HepG2 (cell line): ENCODE data around the gene CASP4. TPM values are rescaled to one million over a fixed set of nuclear protein-coding genes. Genes with fewer than 3 reads are reported as not detected.
A peak's percentile ranks its signal among the peaks of the same experiment; 100 is the strongest.

Experiments used
- ATAC-seq: fragments of 200-7000 bp; cut with Tn5 transposase; 3 replicates; pipeline ENCODE4 v1.9.1; 2020; ENCODE audit warnings: mild to moderate bottlenecking, moderate library complexity
- BruUV-seq: library from RNA; stranded (reverse); fragments of 400-500 nt; replicated peaks from 2 replicates; lab custom pipeline; 2021; lab: Mats Ljungman, UMichigan
- CTCF ChIA-PET: fragments of 300-600 bp; formaldehyde crosslinking; extraction: SDS; loops from one replicate; lab custom pipeline; 2021; ENCODE audit warnings: low total read pairs, inconsistent platforms, low intra/inter-chr PET ratio; lab: Yijun Ruan, JAX
- POLR2A ChIA-PET: fragments of 350-600 bp; sonication (Branson Sonifier 250); formaldehyde crosslinking; loops from one replicate; lab custom pipeline; 2020; ENCODE audit warnings: antibody characterized with exemption, inconsistent platforms; lab: Yijun Ruan, JAX
- DNase-seq: peaks from one replicate; pipeline ENCODE4 v3.0.0-alpha.2; 2015; ENCODE audit warnings: low spot score
- FAIRE-seq: peaks from 3 replicates; lab custom pipeline; 2011; peaks lifted over from hg19 to GRCh38; lab: Jason Lieb, UNC
- H2AFZ ChIP-seq: one replicate; pipeline ENCODE4 v1.6.1; 2011; ENCODE audit warnings: low read length, inconsistent platforms
- H3K27ac ChIP-seq: fragments of 300-600 bp; 3 replicates; pipeline ENCODE4 v1.8.0; 2011; ENCODE audit warnings: mixed run types, mild to moderate bottlenecking, mixed read lengths, low read length, inconsistent platforms; ENCODE audit not compliant: insufficient read depth; ENCODE audit errors: extremely low read length
- H3K27me3 ChIP-seq, 2 experiments: fragments of 200-600 bp in 1 of 2; 2 replicates in 1 of 2; 3 replicates in 1 of 2; pipeline versions ENCODE4 v1.6.0 to v1.8.0; 2011; ENCODE audit warnings: low read length in 2 of 2, mild to moderate bottlenecking in 2 of 2, moderate library complexity in 2 of 2, inconsistent platforms in 1 of 2; ENCODE audit not compliant: insufficient read depth in 2 of 2, control insufficient read depth in 1 of 2
- H3K36me3 ChIP-seq, 2 experiments: fragments of 200-600 bp in 1 of 2; replicated peaks in 1 of 2; 2 replicates in 1 of 2; 3 replicates in 1 of 2; pipeline versions ENCODE4 v1.5.1 to v1.8.0; 2011; ENCODE audit warnings: low read length in 2 of 2, inconsistent platforms in 1 of 2; ENCODE audit not compliant: insufficient read depth in 2 of 2, control insufficient read depth in 1 of 2
- H3K4me1 ChIP-seq: 2 replicates; pipeline ENCODE4 v1.5.1; 2012; ENCODE audit warnings: low read length, inconsistent platforms; ENCODE audit not compliant: insufficient read depth
- H3K4me2 ChIP-seq: 2 replicates; pipeline ENCODE4 v1.6.0; 2011; ENCODE audit warnings: low read depth, low read length, inconsistent platforms
- H3K4me3 ChIP-seq, 3 experiments: fragments of 200-600 bp in 1 of 3; sonication (generic), shearing (Covaris generic) in 1 of 3; replicated peaks in 1 of 3; 2 replicates each; pipeline ENCODE4 v1.5.1; 2011 to 2016; ENCODE audit warnings: low read length in 3 of 3, inconsistent platforms in 2 of 3, low read depth in 2 of 3, mild to moderate bottlenecking in 2 of 3, control low read depth in 1 of 3, mixed read lengths in 1 of 3; ENCODE audit not compliant: insufficient read depth in 1 of 3
- H3K79me2 ChIP-seq: one replicate; pipeline ENCODE4 v1.6.1; 2011; ENCODE audit warnings: low read length, inconsistent platforms; ENCODE audit not compliant: insufficient read depth
- H3K9ac ChIP-seq: 2 replicates; pipeline ENCODE4 v1.6.0; 2011; ENCODE audit warnings: mild to moderate bottlenecking, low read depth, low read length, inconsistent platforms; ENCODE audit not compliant: insufficient read depth
- H3K9me3 ChIP-seq: 2 replicates; pipeline ENCODE4 v1.5.1; 2012; ENCODE audit warnings: mild to moderate bottlenecking, low read length
- H4K20me1 ChIP-seq: 2 replicates; pipeline ENCODE4 v1.6.0; 2011; ENCODE audit warnings: inconsistent platforms, mild to moderate bottlenecking, low read length, moderate library complexity; ENCODE audit not compliant: insufficient read depth
- ATAD3A ChIP-seq: sonication (generic); formaldehyde crosslinking; IDR thresholded peaks from 2 replicates; pipeline ENCODE4 v1.4.0; 2020; ENCODE audit warnings: missing genetic modification reagents
- ATF4 ChIP-seq, 2 experiments: fragments of 450-650 bp in 1 of 2; sonication (generic) in 1 of 2; formaldehyde crosslinking; IDR thresholded peaks; 2 replicates each; pipeline versions ENCODE4 v1.5.0 to v1.8.0; 2020 to 2022; ENCODE audit warnings: mild to moderate bottlenecking in 1 of 2, missing genetic modification reagents in 1 of 2
- CBX2 ChIP-seq, 2 experiments: fragments of 200-600 bp in 1 of 2; sonication (generic); formaldehyde crosslinking in 1 of 2; IDR thresholded peaks; 2 replicates each; pipeline versions ENCODE4 v1.7.0 to v1.8.1; 2018 to 2022; ENCODE audit warnings: low read depth in 2 of 2, low read length in 1 of 2, mild to moderate bottlenecking in 1 of 2, missing genetic modification reagents in 1 of 2
- IKZF5 ChIP-seq: IDR thresholded peaks from 2 replicates; pipeline ENCODE4 v1.6.1; 2018; ENCODE audit warnings: missing genetic modification reagents, mild to moderate bottlenecking, missing compliant biosample characterization
- POLR2G ChIP-seq: fragments of 200-400 bp; formaldehyde crosslinking; IDR thresholded peaks from 2 replicates; pipeline ENCODE4 v1.6.1; 2018; ENCODE audit warnings: mild to moderate bottlenecking, low read depth, low read length, moderate library complexity
- TMF1 ChIP-seq: sonication (generic); formaldehyde crosslinking; IDR thresholded peaks from 2 replicates; pipeline ENCODE4 v1.8.1; 2022; ENCODE audit warnings: low read depth, missing genetic modification reagents
- TOE1 ChIP-seq: sonication (generic); formaldehyde crosslinking; IDR thresholded peaks from 2 replicates; pipeline ENCODE4 v1.4.0; 2020; ENCODE audit warnings: mild to moderate bottlenecking, missing genetic modification reagents
- ZKSCAN1 ChIP-seq: fragments of 150-350 bp; IDR thresholded peaks from 2 replicates; pipeline ENCODE4 v1.6.1; 2014; ENCODE audit warnings: low read length
- ZNF556 ChIP-seq: sonication (generic); formaldehyde crosslinking; IDR thresholded peaks from 2 replicates; pipeline ENCODE4 v1.4.0; 2020; ENCODE audit warnings: mild to moderate bottlenecking, missing genetic modification reagents, borderline replicate concordance
- ZNF570 ChIP-seq: sonication (generic); formaldehyde crosslinking; IDR thresholded peaks from 2 replicates; pipeline ENCODE4 v1.4.0; 2020; ENCODE audit warnings: mild to moderate bottlenecking, missing genetic modification reagents, borderline replicate concordance
- ZNF749 ChIP-seq: sonication (generic); formaldehyde crosslinking; IDR thresholded peaks from 2 replicates; pipeline ENCODE4 v1.8.0; 2022; ENCODE audit warnings: mild to moderate bottlenecking, missing genetic modification reagents, moderate library complexity, borderline replicate concordance
- WGBS: methylation state at CpG from one replicate; pipeline ENCODE4 v1.1.6; 2017; ENCODE audit warnings: low lambda C conversion rate; 5-methylcytosine and 5-hydroxymethylcytosine counted together
- in situ Hi-C: cut with HindIII; loops from 2 replicates; pipeline ENCODE4 v1.10.0; 2017; ENCODE audit warnings: low pct_unique_long_range_greater_than_20kb; ENCODE audit not compliant: extremely low pct_ligation_motif_present
- intact Hi-C: fragments of 100-400 bp; cut with micrococcal nuclease; formaldehyde crosslinking; loops from one replicate; pipeline ENCODE4 v1.10.0; 2022; ENCODE audit not compliant: unreplicated experiment
- polyA plus RNA-seq, 8 experiments: library from polyadenylated mRNA; depleted of rRNA in 3 of 8; stranded (reverse) in 7 of 8; unstranded in 1 of 8; fragments of >200 nt; fragmentation: Illumina TruSeq in 4 of 8; extraction: Trizol in 4 of 8; gene quantifications; 2 replicates each; pipeline versions ENCODE4 v1.2.1 to v1.2.3, GENCODE V29; 2011 to 2016; ENCODE audit warnings: low read depth in 4 of 8, missing spikeins in 1 of 8, mixed read lengths in 1 of 8; ENCODE audit not compliant: insufficient read depth in 1 of 8
- total RNA-seq, 5 experiments: library from RNA; depleted of rRNA; stranded (reverse); fragments of >200 nt; fragmentation: Illumina TruSeq; extraction: Trizol; gene quantifications; 2 replicates each; pipeline ENCODE4 v1.2.3, GENCODE V29; 2016; ENCODE audit warnings: low read depth in 1 of 5
- TF ChIP-seq, protein P1 (sequence below): sonication (generic); formaldehyde crosslinking; IDR thresholded peaks from 2 replicates; pipeline ENCODE4 v1.8.0; 2022; ENCODE audit warnings: mild to moderate bottlenecking, missing genetic modification reagents
- TF ChIP-seq, protein P2 (sequence below): sonication (generic); formaldehyde crosslinking; conservative IDR thresholded peaks from 2 replicates; pipeline ENCODE4 v1.4.0; 2020; ENCODE audit warnings: missing genetic modification reagents
- TF ChIP-seq, protein P3 (sequence below): sonication (generic); formaldehyde crosslinking; IDR thresholded peaks from 2 replicates; pipeline ENCODE4 v1.8.0; 2022; ENCODE audit warnings: mild to moderate bottlenecking, missing genetic modification reagents, moderate library complexity
- TF ChIP-seq, protein P4 (sequence below): sonication (generic); formaldehyde crosslinking; IDR thresholded peaks from 2 replicates; pipeline ENCODE4 v1.9.0; 2021; ENCODE audit warnings: missing genetic modification reagents, mild to moderate bottlenecking, borderline replicate concordance

Gene CASP4
- total and polyA plus RNA-seq, 2 of the 13 experiments (the other 11 are each of a cell fraction or from before 2014, with no cell fraction given) = 56.4 to 69.8 TPM

DNA sequence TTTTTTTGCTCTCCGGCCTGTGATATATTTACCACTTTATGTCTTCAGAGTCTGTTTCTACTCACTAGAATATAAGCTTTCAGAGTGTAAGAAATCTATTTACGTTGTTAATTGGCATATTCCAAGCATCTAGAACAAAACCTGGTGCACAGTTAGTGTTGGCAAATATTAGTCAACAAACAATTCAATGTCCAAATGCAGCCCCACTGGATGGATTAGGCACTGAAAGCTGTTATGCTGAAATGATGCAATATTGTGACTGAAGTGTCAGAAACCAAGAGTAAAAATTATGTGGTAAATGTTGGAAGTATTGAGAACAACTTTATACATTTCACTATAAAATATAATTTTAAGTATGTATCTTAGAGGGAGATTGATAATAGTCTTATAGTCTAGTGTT is 24.8 kb downstream of the CASP4 start (continued):
- TF ChIP-seq ZNF570 (CRISPR knock-in tag) (no peak), ZNF556 (no peak), ATF4 (CRISPR knock-in tag; IDR thresholded peaks at IDR 0.05) (peak in 1 of 2 experiments; percentile 60; a peak in 1 of 4 replicates)

DNA sequence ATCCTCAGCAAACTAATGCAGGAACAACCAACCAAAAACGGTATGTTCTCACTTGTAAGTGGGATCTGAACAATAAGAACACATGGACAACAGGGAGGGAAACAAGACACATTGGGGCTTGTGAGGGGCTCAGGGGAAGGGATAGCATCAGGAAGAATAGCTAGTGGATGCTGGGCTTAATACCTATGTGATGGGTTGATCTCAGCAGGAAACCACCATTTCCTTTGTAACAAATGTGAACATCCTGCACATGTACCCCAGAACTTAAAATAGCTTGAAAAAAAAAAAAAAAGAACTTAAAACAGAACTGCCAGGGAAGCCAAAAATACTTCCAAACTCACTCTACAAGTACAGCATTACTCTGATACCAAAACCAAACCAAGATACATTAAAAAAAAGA is 33.8 kb downstream of the CASP4 start:
- Histone ChIP-seq H2AFZ (no peak overlapping the region), H3K4me2 (no peak overlapping the region), H3K9me3 (no peaks in the 10 kb centered on the region), H4K20me1 (no peaks in the 10 kb centered on the region), H3K79me2 (no peaks in the 10 kb centered on the region), H3K4me1 (no peaks in the 10 kb centered on the region), H3K4me3 (no peak overlapping the region), H3K36me3 (no peaks in the 10 kb centered on the region), H3K27ac (no peak overlapping the region), H3K27me3 (no peaks in the 10 kb centered on the region), H3K9ac (no peak overlapping the region)
- ATAC-seq (no peak), FAIRE-seq (no peak), DNase-seq (no peak)
- ChIA-PET POLR2A (no interaction called here), CTCF (no interaction called here)
- in situ Hi-C loops (no loop called here), intact Hi-C loops (no loop called here)
- WGBS = 5% methylated on average over 1 of the region's 1 CpG
- BruUV-seq = no TSS peak
- TF ChIP-seq, protein P1, sequence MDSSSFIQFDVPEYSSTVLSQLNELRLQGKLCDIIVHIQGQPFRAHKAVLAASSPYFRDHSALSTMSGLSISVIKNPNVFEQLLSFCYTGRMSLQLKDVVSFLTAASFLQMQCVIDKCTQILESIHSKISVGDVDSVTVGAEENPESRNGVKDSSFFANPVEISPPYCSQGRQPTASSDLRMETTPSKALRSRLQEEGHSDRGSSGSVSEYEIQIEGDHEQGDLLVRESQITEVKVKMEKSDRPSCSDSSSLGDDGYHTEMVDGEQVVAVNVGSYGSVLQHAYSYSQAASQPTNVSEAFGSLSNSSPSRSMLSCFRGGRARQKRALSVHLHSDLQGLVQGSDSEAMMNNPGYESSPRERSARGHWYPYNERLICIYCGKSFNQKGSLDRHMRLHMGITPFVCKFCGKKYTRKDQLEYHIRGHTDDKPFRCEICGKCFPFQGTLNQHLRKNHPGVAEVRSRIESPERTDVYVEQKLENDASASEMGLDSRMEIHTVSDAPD (CRISPR knock-in tag) = no peak
- TF ChIP-seq, protein P2, sequence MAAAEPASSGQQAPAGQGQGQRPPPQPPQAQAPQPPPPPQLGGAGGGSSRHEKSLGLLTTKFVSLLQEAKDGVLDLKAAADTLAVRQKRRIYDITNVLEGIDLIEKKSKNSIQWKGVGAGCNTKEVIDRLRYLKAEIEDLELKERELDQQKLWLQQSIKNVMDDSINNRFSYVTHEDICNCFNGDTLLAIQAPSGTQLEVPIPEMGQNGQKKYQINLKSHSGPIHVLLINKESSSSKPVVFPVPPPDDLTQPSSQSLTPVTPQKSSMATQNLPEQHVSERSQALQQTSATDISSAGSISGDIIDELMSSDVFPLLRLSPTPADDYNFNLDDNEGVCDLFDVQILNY (CRISPR knock-in tag) = no peak
- TF ChIP-seq, protein P3, sequence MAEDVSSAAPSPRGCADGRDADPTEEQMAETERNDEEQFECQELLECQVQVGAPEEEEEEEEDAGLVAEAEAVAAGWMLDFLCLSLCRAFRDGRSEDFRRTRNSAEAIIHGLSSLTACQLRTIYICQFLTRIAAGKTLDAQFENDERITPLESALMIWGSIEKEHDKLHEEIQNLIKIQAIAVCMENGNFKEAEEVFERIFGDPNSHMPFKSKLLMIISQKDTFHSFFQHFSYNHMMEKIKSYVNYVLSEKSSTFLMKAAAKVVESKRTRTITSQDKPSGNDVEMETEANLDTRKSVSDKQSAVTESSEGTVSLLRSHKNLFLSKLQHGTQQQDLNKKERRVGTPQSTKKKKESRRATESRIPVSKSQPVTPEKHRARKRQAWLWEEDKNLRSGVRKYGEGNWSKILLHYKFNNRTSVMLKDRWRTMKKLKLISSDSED (CRISPR knock-in tag) = no peak
- TF ChIP-seq ZNF749 (CRISPR knock-in tag) = no peak
- TF ChIP-seq, protein P4, sequence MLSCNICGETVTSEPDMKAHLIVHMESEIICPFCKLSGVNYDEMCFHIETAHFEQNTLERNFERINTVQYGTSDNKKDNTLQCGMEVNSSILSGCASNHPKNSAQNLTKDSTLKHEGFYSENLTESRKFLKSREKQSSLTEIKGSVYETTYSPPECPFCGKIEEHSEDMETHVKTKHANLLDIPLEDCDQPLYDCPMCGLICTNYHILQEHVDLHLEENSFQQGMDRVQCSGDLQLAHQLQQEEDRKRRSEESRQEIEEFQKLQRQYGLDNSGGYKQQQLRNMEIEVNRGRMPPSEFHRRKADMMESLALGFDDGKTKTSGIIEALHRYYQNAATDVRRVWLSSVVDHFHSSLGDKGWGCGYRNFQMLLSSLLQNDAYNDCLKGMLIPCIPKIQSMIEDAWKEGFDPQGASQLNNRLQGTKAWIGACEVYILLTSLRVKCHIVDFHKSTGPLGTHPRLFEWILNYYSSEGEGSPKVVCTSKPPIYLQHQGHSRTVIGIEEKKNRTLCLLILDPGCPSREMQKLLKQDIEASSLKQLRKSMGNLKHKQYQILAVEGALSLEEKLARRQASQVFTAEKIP = no peak
- TF ChIP-seq TMF1 (CRISPR knock-in tag) = no peak
- no peak for TF ChIP-seq ATAD3A (CRISPR knock-in tag)
- TF ChIP-seq POLR2G = no peak
- no peak for TF ChIP-seq ZKSCAN1
- no peak for TF ChIP-seq TOE1 (CRISPR knock-in tag)
- no peak for TF ChIP-seq IKZF5
- TF ChIP-seq CBX2 (IDR thresholded peaks at IDR 0.05; ENCODE audit: low read depth, low read length) = no peak
- TF ChIP-seq CBX2 (CRISPR knock-in tag; IDR thresholded peaks at IDR 0.05; ENCODE audit: low read depth) = no peak
